K562 (cell line): Measurements from ENCODE around the gene FKBP9. TPM values are rescaled to one million over a fixed set of nuclear protein-coding genes. Genes with fewer than 3 reads are reported as not detected.

Experiments
- ARHGAP35 ChIP-seq: fragments of 450-650 bp; IDR thresholded peaks from 2 replicates; pipeline ENCODE4 v1.6.1; 2018; ENCODE audit not compliant: partially characterized antibody
- BCOR ChIP-seq: fragments of 450-650 bp; IDR thresholded peaks from 2 replicates; pipeline ENCODE4 v1.6.1; 2016
- CC2D1A ChIP-seq: fragments of 450-650 bp; IDR thresholded peaks from 2 replicates; pipeline ENCODE4 v1.6.1; 2017; ENCODE audit warnings: mild to moderate bottlenecking
- CREB3L1 ChIP-seq: fragments of 450-650 bp; IDR thresholded peaks from 2 replicates; pipeline ENCODE4 v1.6.1; 2014; ENCODE audit warnings: low read depth, mild to moderate bottlenecking, moderate library complexity, borderline replicate concordance
- DNMT1 ChIP-seq: fragments of 450-650 bp; IDR thresholded peaks from 2 replicates; pipeline ENCODE4 v1.6.1; 2016; ENCODE audit warnings: antibody characterized with exemption, mild to moderate bottlenecking
- ETV1 ChIP-seq: fragments of 450-650 bp; conservative IDR thresholded peaks from 2 replicates; pipeline ENCODE4 v1.6.1; 2016; ENCODE audit warnings: missing genetic modification characterization, control low read depth, low read depth, missing compliant biosample characterization
- GATA2 ChIP-seq: sonication (generic); formaldehyde crosslinking; IDR thresholded peaks from 2 replicates; pipeline ENCODE4 v1.4.0; 2020; ENCODE audit warnings: mild to moderate bottlenecking, missing genetic modification reagents
- HNRNPK ChIP-seq: fragments of 200-400 bp; formaldehyde crosslinking; IDR thresholded peaks from one replicate; pipeline ENCODE4 v1.6.1; 2018; ENCODE audit warnings: mild to moderate bottlenecking, low read depth, low read length; ENCODE audit not compliant: poor library complexity, severe bottlenecking
- ILF3 ChIP-seq: fragments of 450-650 bp; IDR thresholded peaks from 2 replicates; pipeline ENCODE4 v1.6.1; 2018; ENCODE audit warnings: antibody characterized with exemption, mild to moderate bottlenecking, moderate library complexity, borderline replicate concordance
- KDM4B ChIP-seq, 2 experiments: fragments of 450-650 bp in 1 of 2; sonication (generic) in 1 of 2; IDR thresholded peaks; 2 replicates each; pipeline ENCODE4 v1.6.1; 2016 to 2017; ENCODE audit warnings: borderline replicate concordance in 2 of 2, antibody characterized with exemption in 1 of 2, low read depth in 1 of 2, mild to moderate bottlenecking in 1 of 2
- MCM7 ChIP-seq, 2 experiments: fragments of 450-650 bp; IDR thresholded peaks; 2 replicates each; pipeline ENCODE4 v1.6.1; 2016 to 2018
- NR1H2 ChIP-seq: sonication (generic); formaldehyde crosslinking; IDR thresholded peaks from 2 replicates; pipeline ENCODE4 v1.4.0; 2020; ENCODE audit warnings: mild to moderate bottlenecking, missing genetic modification reagents
- POLR2AphosphoS2 ChIP-seq: IDR thresholded peaks from 2 replicates; pipeline ENCODE4 v1.6.1; 2012; ENCODE audit warnings: low read length, improper control_type of control experiment
- RAD21 ChIP-seq, 2 experiments: fragments of 250-450 bp in 1 of 2; fragments of 450-650 bp in 1 of 2; sonication (Bioruptor Pico) in 1 of 2; formaldehyde crosslinking in 1 of 2; IDR thresholded peaks in 1 of 2; conservative IDR thresholded peaks in 1 of 2; 2 replicates each; pipeline versions ENCODE4 v1.4.0 to v1.8.0; 2020 to 2022; ENCODE audit warnings: mild to moderate bottlenecking in 2 of 2, moderate library complexity in 1 of 2
- RBM17 ChIP-seq: fragments of 200-400 bp; formaldehyde crosslinking; IDR thresholded peaks from 2 replicates; pipeline ENCODE4 v1.6.1; 2017; ENCODE audit warnings: low read depth, mild to moderate bottlenecking, low read length, borderline replicate concordance
- RHOXF2B ChIP-seq: fragments of 250-450 bp; sonication (Bioruptor Pico); conservative IDR thresholded peaks from 2 replicates; pipeline ENCODE4 v1.5.1; 2021
- SETDB1 ChIP-seq: IDR thresholded peaks from one replicate; pipeline ENCODE4 v1.6.1; 2012; ENCODE audit warnings: low read length, control low read depth, inconsistent platforms
- SMAD3 ChIP-seq: fragments of 450-650 bp; formaldehyde crosslinking; conservative IDR thresholded peaks from 2 replicates; pipeline ENCODE4 v1.4.0; 2020; ENCODE audit warnings: mild to moderate bottlenecking
- SOX6 ChIP-seq: fragments of 450-650 bp; IDR thresholded peaks from 2 replicates; pipeline ENCODE4 v1.6.1; 2014; ENCODE audit warnings: mild to moderate bottlenecking
- SRSF7 ChIP-seq: fragments of 200-400 bp; formaldehyde crosslinking; optimal IDR thresholded peaks from 2 replicates; pipeline ENCODE3; 2017; ENCODE audit warnings: mild to moderate bottlenecking, low read depth, low read length
- TCF7 ChIP-seq: sonication (generic); IDR thresholded peaks from 2 replicates; pipeline ENCODE4 v1.6.1; 2016; ENCODE audit warnings: antibody characterized with exemption, borderline replicate concordance
- THAP12 ChIP-seq: fragments of 250-450 bp; sonication (Bioruptor Pico); IDR thresholded peaks from 2 replicates; pipeline ENCODE4 v1.9.0; 2021; ENCODE audit warnings: mild to moderate bottlenecking, inconsistent platforms
- XRCC4 ChIP-seq: IDR thresholded peaks from one replicate; pipeline ENCODE4 v1.6.1; 2011; ENCODE audit not compliant: insufficient read depth, insufficient read length; ENCODE audit errors: extremely low read depth
- ZBTB8A ChIP-seq: fragments of 450-650 bp; IDR thresholded peaks from 2 replicates; pipeline ENCODE4 v1.6.1; 2018; ENCODE audit warnings: mild to moderate bottlenecking, moderate library complexity; ENCODE audit not compliant: partially characterized antibody
- ZNF124 ChIP-seq: sonication (generic); formaldehyde crosslinking; IDR thresholded peaks from 2 replicates; pipeline ENCODE4 v1.8.1; 2022; ENCODE audit warnings: missing genetic modification reagents
- ZNF133 ChIP-seq: fragments of 250-450 bp; sonication (Bioruptor Pico); IDR thresholded peaks from 2 replicates; pipeline ENCODE4 v1.4.0; 2020; ENCODE audit warnings: mild to moderate bottlenecking
- ZNF165 ChIP-seq: fragments of 250-450 bp; sonication (Bioruptor Pico); IDR thresholded peaks from 2 replicates; pipeline ENCODE4 v1.4.0; 2020; ENCODE audit warnings: borderline replicate concordance
- ZNF384 ChIP-seq: IDR thresholded peaks from 2 replicates; pipeline ENCODE4 v1.6.1; 2012; ENCODE audit warnings: low read depth, low read length, improper control_type of control experiment
- polyA plus RNA-seq, 8 experiments: library from polyadenylated mRNA; depleted of rRNA in 4 of 8; stranded (reverse) in 5 of 8; unstranded in 3 of 8; fragments of >200 nt; fragmentation: Nextera tagmentation in 2 of 8; fragmentation: Illumina TruSeq in 1 of 8; extraction: Ambion mirVana in 2 of 8; extraction: Trizol in 1 of 8; gene quantifications; 2 replicates each; pipeline versions ENCODE4 v1.2.1 to v1.2.3, GENCODE V29; 2011 to 2014; ENCODE audit warnings: inconsistent platforms in 1 of 8, missing spikeins in 1 of 8
- total RNA-seq, 7 experiments: library from RNA; depleted of rRNA in 6 of 7; stranded (reverse); fragments of >200 nt in 6 of 7; fragmentation: Illumina TruSeq in 2 of 7; extraction: Trizol in 2 of 7; gene quantifications; 2 replicates each; pipeline versions ENCODE4 v1.2.1 to v1.2.3, GENCODE V29; 2011 to 2021; ENCODE audit warnings: low replicate concordance in 1 of 7

Gene FKBP9
- total and polyA plus RNA-seq, 9 of the 15 experiments (the other 6 are each of a cell fraction or from before 2014, with no cell fraction given), result 5.9 to 23.7 (median 15.8) TPM

- TF ChIP-seq MCM7 (IDR thresholded peaks at IDR 0.05), result no peak
- TF ChIP-seq KDM4B (IDR thresholded peaks at IDR 0.05; ENCODE audit: borderline replicate concordance in 2 of 2, low read depth in 1 of 2), result no peak
- no peak for TF ChIP-seq GATA2 (CRISPR knock-in tag)
- no peak for TF ChIP-seq SOX6
- no peak for TF ChIP-seq XRCC4
- TF ChIP-seq ZNF384, result no peak
- no peak for TF ChIP-seq ARHGAP35
- no peak for TF ChIP-seq HNRNPK
- no peak for TF ChIP-seq THAP12 (CRISPR knock-in tag)
- TF ChIP-seq ZNF133 (CRISPR knock-in tag), result no peak
- peak; percentile 88 to 89 for TF ChIP-seq RAD21 (CRISPR knock-in tag; conservative IDR thresholded peaks at IDR 0.05 in 1 of 2, IDR thresholded peaks at IDR 0.05 in 1 of 2)
- TF ChIP-seq BCOR, result no peak; the same call in 1 of the 2 replicates
- no peak for TF ChIP-seq ZNF124 (CRISPR knock-in tag)
- no peak for TF ChIP-seq SMAD3 (CRISPR knock-in tag)
- TF ChIP-seq ILF3, result peak; percentile 50
- peak; percentile 14; the same call in 1 of the 2 replicates for TF ChIP-seq TCF7
- TF ChIP-seq ETV1, result no peak
- TF ChIP-seq CC2D1A, result no peak
- TF ChIP-seq SRSF7, result no peak
- no peak for TF ChIP-seq POLR2AphosphoS2
- no peak for TF ChIP-seq ZBTB8A
- TF ChIP-seq DNMT1, result no peak
- no peak for TF ChIP-seq RHOXF2B (CRISPR knock-in tag)
- TF ChIP-seq ZNF165, result no peak
- TF ChIP-seq NR1H2 (CRISPR knock-in tag), result 0 out of 2 replicates have a peak, but pooled peaks have one; percentile 60
- TF ChIP-seq RBM17, result no peak
- no peak for TF ChIP-seq SETDB1
- TF ChIP-seq CREB3L1, result 0 out of 2 replicates have a peak, but pooled peaks have one; percentile 39
Observed at GRCh38 chr7:32942415-32943251, 14.6 kb upstream of the FKBP9 start (continued).
